Esophagus muscularis mucosa (tissue), 3 donors: Measurements from ENCODE around the gene C15orf61.

Experiments used
- CTCF ChIP-seq, 3 experiments: fragments of 200-600 bp in 2 of 3; fragments of 450-650 bp in 1 of 3; sonication (generic) in 2 of 3; IDR thresholded peaks; one replicate each; pipeline ENCODE4 v1.5.1; 2017 to 2019; ENCODE audit warnings: antibody characterized with exemption in 3 of 3, mild to moderate bottlenecking in 2 of 3, moderate library complexity in 1 of 3
- POLR2A ChIP-seq: fragments of 450-650 bp; IDR thresholded peaks from one replicate; pipeline ENCODE4 v1.6.1; 2017; ENCODE audit warnings: antibody characterized with exemption, moderate library complexity, mild to moderate bottlenecking, low read depth

DNA sequence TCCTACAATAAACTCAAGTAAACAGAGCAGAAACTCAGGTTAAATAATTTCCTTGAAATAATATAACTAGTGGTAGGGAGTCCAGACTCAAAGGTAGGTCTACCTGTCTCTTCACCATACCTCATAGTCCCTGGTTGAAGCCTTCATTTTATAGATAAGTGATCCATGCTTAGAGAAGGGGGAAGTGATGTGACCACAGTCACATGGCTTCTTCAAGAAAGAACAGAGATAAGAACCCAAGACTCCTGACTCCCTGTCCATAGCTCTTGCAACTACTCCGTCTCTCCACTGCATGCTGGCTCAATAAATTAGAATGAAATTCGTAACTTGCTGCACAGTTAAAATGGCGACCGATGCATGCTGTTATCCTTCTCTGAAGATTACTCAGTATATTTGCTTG, 11.0 kb upstream of the C15orf61 start:
- no peak for TF ChIP-seq CTCF (IDR thresholded peaks at IDR 0.05)
- no peak for TF ChIP-seq POLR2A
